Activated naive CD4-positive, alpha-beta T cell treated with anti-CD3 and anti-CD28 coated beads for 36 hours (primary cell): ENCODE results near the gene LY6G5B. TPM values are rescaled to one million over a fixed set of nuclear protein-coding genes. Genes with fewer than 3 reads are reported as not detected.

Experiments
- CTCF ChIA-PET: fragments of 350-600 bp; sonication (Branson Sonifier 250); formaldehyde crosslinking; loops from one replicate; lab custom pipeline; 2021; ENCODE audit warnings: antibody characterized with exemption; lab: Charles Lee
- DNase-seq: peaks from one replicate; pipeline ENCODE4 v3.0.0-alpha.2; 2020
- H3K27ac Mint-ChIP-seq: one replicate; pipeline ENCODE4 v1.8.0; 2021; ENCODE audit warnings: mild to moderate bottlenecking, mixed read lengths
- H3K27me3 Mint-ChIP-seq: one replicate; pipeline ENCODE4 v1.8.0; 2021; ENCODE audit warnings: low read depth, mixed read lengths
- H3K36me3 Mint-ChIP-seq: one replicate; pipeline ENCODE4 v1.8.0; 2021; ENCODE audit warnings: low read depth, mixed read lengths
- H3K4me1 Mint-ChIP-seq: one replicate; pipeline ENCODE4 v1.8.0; 2021; ENCODE audit warnings: low read depth, mixed read lengths
- H3K4me3 Mint-ChIP-seq: one replicate; pipeline ENCODE4 v1.8.0; 2021; ENCODE audit warnings: mild to moderate bottlenecking, moderate library complexity, mixed read lengths
- H3K9me3 Mint-ChIP-seq: one replicate; pipeline ENCODE4 v1.8.0; 2021; ENCODE audit warnings: mixed read lengths
- intact Hi-C: fragments of 100-400 bp; cut with micrococcal nuclease; formaldehyde crosslinking; loops from one replicate; pipeline ENCODE4 v1.15.1; 2023
- total RNA-seq, 2 experiments: library from RNA; stranded (reverse); gene quantifications; one replicate each; pipeline ENCODE4 v1.2.3, GENCODE V29; 2021

The LY6G5B gene
- total RNA-seq: 1 to 10 TPM; 6.4 to 6.5 TPM

GRCh38 chr6:31669676-31670075 lies at the start of gene LY6G5B:
LY6G5B (plus strand) TSS chr6:31669976; CDS start chr6:31670951, 975 bp downstream.
- intact Hi-C loops: loop anchor here (10.0 kb wide), 1 partner anchor 1175 kb away; the partner anchor contains the start of gene PSMB8
- peak within 1 kb of the TSS; percentile 19 for H3K27ac Mint-ChIP-seq
- CTCF ChIA-PET: no interaction called here
- DNase-seq: no peak
- peaks cover 53% of the 10 kb centered on the region for H3K36me3 Mint-ChIP-seq
- no peak within 1 kb of the TSS for H3K4me3 Mint-ChIP-seq
- no peaks in the 10 kb centered on the region for H3K9me3 Mint-ChIP-seq
- peaks cover 29% of the 10 kb centered on the region for H3K4me1 Mint-ChIP-seq
- H3K27me3 Mint-ChIP-seq: no peaks in the 10 kb centered on the region

- CTCF ChIA-PET: interaction anchor here (0.6 to 1.1 kb wide), 3 partner anchors 12 to 126 kb away, joined by 3 to 7 read pairs (median 4); no protein-coding TSS in a partner anchor
- Mint-ChIP-seq H3K27ac (peak within 1 kb of the TSS; percentile 97), H3K27me3 (no peaks in the 10 kb centered on the region), H3K4me1 (peaks cover 50% of the 10 kb centered on the region), H3K4me3 (peak within 1 kb of the TSS; percentile 83), H3K36me3 (peaks cover 58% of the 10 kb centered on the region), H3K9me3 (no peaks in the 10 kb centered on the region)
- DNase-seq: peak; percentile 84
- intact Hi-C loops: loop anchor here (1.0 kb wide), 11 partner anchors 32 to 243 kb away; partner anchors contain the start of genes ABHD16A, BAG6 and NFKBIL1
Observed at GRCh38 chr6:31620586-31621319, 49.0 kb upstream of the LY6G5B start, which contains the start of gene PRRC2A. PRRC2A (plus strand) TSS chr6:31620715; CDS start chr6:31622790, 2,075 bp downstream.

- peaks cover 46% of the 10 kb centered on the region for H3K4me1 Mint-ChIP-seq
- H3K27ac Mint-ChIP-seq: peak overlapping the region; percentile 97
- no peaks in the 10 kb centered on the region for H3K9me3 Mint-ChIP-seq
- no peak for DNase-seq
- H3K27me3 Mint-ChIP-seq: no peaks in the 10 kb centered on the region
- peak overlapping the region; percentile 83 for H3K4me3 Mint-ChIP-seq
- CTCF ChIA-PET: interaction anchor here (1.1 kb wide), 3 partner anchors 13 to 127 kb away, joined by 4 to 7 read pairs (median 4); no protein-coding TSS in a partner anchor
- intact Hi-C loops: no loop called here
- peaks cover 63% of the 10 kb centered on the region for H3K36me3 Mint-ChIP-seq
Observed at GRCh38 chr6:31621320-31621939, 48.3 kb upstream of the LY6G5B start.

- CTCF ChIA-PET: interaction anchor here (0.5 to 1.1 kb wide), 6 partner anchors 12 to 127 kb away, joined by 3 to 7 read pairs (median 4); partner anchors contain the start of gene ATP6V1G2
- intact Hi-C loops: no loop called here
- peak overlapping the region; percentile 97 for H3K27ac Mint-ChIP-seq
- peaks cover 40% of the 10 kb centered on the region for H3K4me1 Mint-ChIP-seq
- peak overlapping the region; percentile 83 for H3K4me3 Mint-ChIP-seq
- H3K9me3 Mint-ChIP-seq: no peaks in the 10 kb centered on the region
- peaks cover 61% of the 10 kb centered on the region for H3K36me3 Mint-ChIP-seq
- no peaks in the 10 kb centered on the region for H3K27me3 Mint-ChIP-seq
- DNase-seq: no peak
Observed at GRCh38 chr6:31621991-31622390, 47.8 kb upstream of the LY6G5B start.

GRCh38 chr6:31622684-31623091 lies 47.1 kb upstream of the LY6G5B start:
- Mint-ChIP-seq H3K36me3 (peaks cover 65% of the 10 kb centered on the region), H3K4me1 (peaks cover 36% of the 10 kb centered on the region), H3K9me3 (no peaks in the 10 kb centered on the region), H3K27me3 (no peaks in the 10 kb centered on the region), H3K4me3 (peak overlapping the region; percentile 83), H3K27ac (peak overlapping the region; percentile 97)
- intact Hi-C loops: no loop called here
- DNase-seq: no peak
- CTCF ChIA-PET: interaction anchor here (0.5 to 1.1 kb wide), 6 partner anchors 12 to 219 kb away, joined by 3 to 5 read pairs (median 4); partner anchors contain the start of gene ATP6V1G2

- Mint-ChIP-seq H3K27me3 (no peaks in the 10 kb centered on the region), H3K9me3 (no peaks in the 10 kb centered on the region), H3K4me3 (no peak overlapping the region), H3K27ac (peak overlapping the region; percentile 4), H3K36me3 (peaks cover 72% of the 10 kb centered on the region), H3K4me1 (peaks cover 29% of the 10 kb centered on the region)
- no peak for DNase-seq
- CTCF ChIA-PET: no interaction called here
- intact Hi-C loops: no loop called here
Observed at GRCh38 chr6:31624070-31624469, 45.7 kb upstream of the LY6G5B start.

- Mint-ChIP-seq H3K9me3 (no peaks in the 10 kb centered on the region), H3K27me3 (no peaks in the 10 kb centered on the region), H3K36me3 (peaks cover 83% of the 10 kb centered on the region), H3K4me1 (peaks cover 20% of the 10 kb centered on the region), H3K4me3 (no peak overlapping the region), H3K27ac (no peak overlapping the region)
- CTCF ChIA-PET: no interaction called here
- intact Hi-C loops: no loop called here
- DNase-seq: no peak
Observed at GRCh38 chr6:31626952-31627351, 42.8 kb upstream of the LY6G5B start.

- H3K4me3 Mint-ChIP-seq: no peak overlapping the region
- DNase-seq: no peak
- CTCF ChIA-PET: no interaction called here
- peak overlapping the region; percentile 14 for H3K27ac Mint-ChIP-seq
- H3K9me3 Mint-ChIP-seq: no peaks in the 10 kb centered on the region
- intact Hi-C loops: no loop called here
- H3K36me3 Mint-ChIP-seq: peaks cover 80% of the 10 kb centered on the region
- no peaks in the 10 kb centered on the region for H3K27me3 Mint-ChIP-seq
- H3K4me1 Mint-ChIP-seq: peaks cover 11% of the 10 kb centered on the region
Observed at GRCh38 chr6:31627690-31628287, 42.0 kb upstream of the LY6G5B start.

- H3K27ac Mint-ChIP-seq: no peak overlapping the region
- DNase-seq: no peak
- intact Hi-C loops: no loop called here
- H3K27me3 Mint-ChIP-seq: no peaks in the 10 kb centered on the region
- H3K9me3 Mint-ChIP-seq: no peaks in the 10 kb centered on the region
- H3K4me3 Mint-ChIP-seq: no peak overlapping the region
- CTCF ChIA-PET: no interaction called here
- peaks cover 80% of the 10 kb centered on the region for H3K36me3 Mint-ChIP-seq
- H3K4me1 Mint-ChIP-seq: peaks cover 5% of the 10 kb centered on the region
Observed at GRCh38 chr6:31629014-31629413, 40.8 kb upstream of the LY6G5B start.

- Mint-ChIP-seq H3K36me3 (peaks cover 76% of the 10 kb centered on the region), H3K27ac (peak overlapping the region; percentile 46), H3K27me3 (no peaks in the 10 kb centered on the region), H3K4me3 (no peak overlapping the region), H3K4me1 (peaks cover 4% of the 10 kb centered on the region), H3K9me3 (no peaks in the 10 kb centered on the region)
- CTCF ChIA-PET: no interaction called here
- no peak for DNase-seq
- intact Hi-C loops: no loop called here
Observed at GRCh38 chr6:31630177-31630934, 39.4 kb upstream of the LY6G5B start.

- H3K27ac Mint-ChIP-seq: no peak overlapping the region
- intact Hi-C loops: no loop called here
- H3K36me3 Mint-ChIP-seq: peaks cover 73% of the 10 kb centered on the region
- DNase-seq: no peak
- H3K9me3 Mint-ChIP-seq: no peaks in the 10 kb centered on the region
- H3K27me3 Mint-ChIP-seq: no peaks in the 10 kb centered on the region
- H3K4me1 Mint-ChIP-seq: no peaks in the 10 kb centered on the region
- CTCF ChIA-PET: no interaction called here
- H3K4me3 Mint-ChIP-seq: no peak overlapping the region
Observed at GRCh38 chr6:31631209-31631608, 38.6 kb upstream of the LY6G5B start.
